ENCODE results near the gene LIMS2. TPM values are rescaled to one million over a fixed set of nuclear protein-coding genes. Genes with fewer than 3 reads are reported as not detected.

The LIMS2 gene
- total and polyA plus RNA-seq, 10 donors = 62.5 to 437 (median 115) TPM

DNA sequence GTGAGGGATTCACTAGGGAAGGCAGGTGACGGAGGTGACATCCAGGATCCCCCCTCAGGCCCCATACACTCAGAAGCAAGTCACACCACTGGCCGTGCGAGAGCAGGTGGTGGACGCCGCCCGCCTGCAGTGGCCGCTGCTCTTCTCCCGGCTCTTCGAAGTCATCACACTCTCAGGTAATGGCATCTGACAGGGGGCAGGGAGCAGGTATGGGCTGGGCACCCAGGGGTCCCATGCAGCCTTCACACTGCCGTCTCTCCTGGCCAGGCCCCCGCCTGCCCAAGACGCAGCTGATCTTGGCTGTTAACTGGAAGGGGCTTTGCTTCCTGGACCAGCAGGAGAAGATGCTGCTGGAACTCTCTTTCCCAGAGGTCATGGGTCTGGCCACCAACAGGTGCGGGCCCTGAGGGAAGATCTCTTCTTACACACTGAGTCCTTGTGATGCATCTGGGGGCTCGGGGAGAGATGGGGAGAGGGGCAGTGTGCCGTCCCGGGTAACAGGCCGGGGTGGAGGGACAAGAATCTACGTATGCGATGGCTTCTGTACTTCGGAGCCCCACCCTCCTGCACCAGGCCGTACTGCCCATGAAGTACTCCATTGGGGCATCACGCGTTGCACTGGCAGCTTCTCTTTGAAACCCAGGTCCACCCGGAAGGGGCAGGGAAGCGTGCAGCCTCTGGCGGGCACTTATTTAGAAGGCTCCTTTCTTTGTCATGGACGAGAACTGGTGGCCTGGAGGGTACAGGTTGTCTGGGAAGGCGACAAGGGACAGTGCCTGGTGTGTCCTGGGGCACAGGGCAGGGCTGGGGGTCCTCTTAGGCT is 48.2 kb downstream of the LIMS2 start:
- WGBS, 5 donors = 84 to 91% (median 90%) methylated on average over 19 to 28 of the region's 28 CpGs
- Histone ChIP-seq H3K9me3 (no peaks in the 10 kb centered on the region), H3K4me3 (no peak overlapping the region), H3K27ac (no peak overlapping the region), H3K4me1 (peaks cover 17 to 94% (median 44%) of the 10 kb centered on the region in 6 donors), H3K36me3 (peaks cover 0 to 63% (median 0%) of the 10 kb centered on the region in 6 donors), H3K27me3 (replicated peaks in 1 of 7) (no peaks in the 10 kb centered on the region)
- peak; percentile 74 for DNase-seq
- intact Hi-C loops (cut with DNase I; ENCODE audit: low total_unique reads) = no loop called here
- no peak for TF ChIP-seq POLR2A (IDR thresholded peaks at IDR 0.05)
- TF ChIP-seq POLR2AphosphoS5 (IDR thresholded peaks at IDR 0.05) = peak in 2 of 3 donors; percentile 5 to 60
- TF ChIP-seq, protein P1, sequence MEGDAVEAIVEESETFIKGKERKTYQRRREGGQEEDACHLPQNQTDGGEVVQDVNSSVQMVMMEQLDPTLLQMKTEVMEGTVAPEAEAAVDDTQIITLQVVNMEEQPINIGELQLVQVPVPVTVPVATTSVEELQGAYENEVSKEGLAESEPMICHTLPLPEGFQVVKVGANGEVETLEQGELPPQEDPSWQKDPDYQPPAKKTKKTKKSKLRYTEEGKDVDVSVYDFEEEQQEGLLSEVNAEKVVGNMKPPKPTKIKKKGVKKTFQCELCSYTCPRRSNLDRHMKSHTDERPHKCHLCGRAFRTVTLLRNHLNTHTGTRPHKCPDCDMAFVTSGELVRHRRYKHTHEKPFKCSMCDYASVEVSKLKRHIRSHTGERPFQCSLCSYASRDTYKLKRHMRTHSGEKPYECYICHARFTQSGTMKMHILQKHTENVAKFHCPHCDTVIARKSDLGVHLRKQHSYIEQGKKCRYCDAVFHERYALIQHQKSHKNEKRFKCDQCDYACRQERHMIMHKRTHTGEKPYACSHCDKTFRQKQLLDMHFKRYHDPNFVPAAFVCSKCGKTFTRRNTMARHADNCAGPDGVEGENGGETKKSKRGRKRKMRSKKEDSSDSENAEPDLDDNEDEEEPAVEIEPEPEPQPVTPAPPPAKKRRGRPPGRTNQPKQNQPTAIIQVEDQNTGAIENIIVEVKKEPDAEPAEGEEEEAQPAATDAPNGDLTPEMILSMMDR (IDR thresholded peaks at IDR 0.05 in 8 of 11, conservative IDR thresholded peaks at IDR 0.05 in 3 of 11) = no peak

DNA sequence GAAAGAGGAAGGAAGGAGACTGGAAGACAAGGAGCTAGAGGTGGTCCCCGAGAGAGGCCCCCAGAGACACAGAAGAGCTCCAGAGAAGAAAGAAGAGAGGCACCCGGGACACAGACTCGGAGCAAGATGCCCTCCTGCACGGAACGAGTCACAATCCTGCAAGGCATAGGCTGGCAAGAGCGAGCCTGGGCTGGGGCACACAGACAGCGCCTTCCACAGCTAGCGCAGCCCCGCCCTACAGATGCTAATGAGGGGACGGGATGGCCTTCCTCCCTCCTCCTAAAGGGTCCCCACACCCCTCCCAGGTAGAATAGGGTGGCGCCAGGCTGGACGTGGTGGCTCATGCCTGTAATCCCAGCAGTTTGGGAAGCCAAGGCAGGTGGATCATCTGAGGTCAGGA is 49.2 kb downstream of the LIMS2 start:
- H3K27ac ChIP-seq = peak overlapping the region in 1 of 8 donors; percentile 16
- no peaks in the 10 kb centered on the region for H3K27me3 ChIP-seq (replicated peaks in 1 of 7)
- intact Hi-C loops (cut with DNase I; ENCODE audit: low total_unique reads) = no loop called here
- peaks cover 7 to 94% (median 38%) of the 10 kb centered on the region in 6 donors for H3K4me1 ChIP-seq
- peak; percentile 72 for DNase-seq
- H3K9me3 ChIP-seq = no peaks in the 10 kb centered on the region
- peaks cover 0 to 58% (median 0%) of the 10 kb centered on the region in 6 donors for H3K36me3 ChIP-seq
- H3K4me3 ChIP-seq = no peak overlapping the region
- 50 to 78% (median 65%) methylated on average over 12 of the region's 12 CpGs for WGBS, 5 donors
- TF ChIP-seq, protein P1 (IDR thresholded peaks at IDR 0.05 in 8 of 11, conservative IDR thresholded peaks at IDR 0.05 in 3 of 11) = no peak
- TF ChIP-seq POLR2AphosphoS5 (IDR thresholded peaks at IDR 0.05) = peak in 1 of 3 donors; percentile 4

DNA sequence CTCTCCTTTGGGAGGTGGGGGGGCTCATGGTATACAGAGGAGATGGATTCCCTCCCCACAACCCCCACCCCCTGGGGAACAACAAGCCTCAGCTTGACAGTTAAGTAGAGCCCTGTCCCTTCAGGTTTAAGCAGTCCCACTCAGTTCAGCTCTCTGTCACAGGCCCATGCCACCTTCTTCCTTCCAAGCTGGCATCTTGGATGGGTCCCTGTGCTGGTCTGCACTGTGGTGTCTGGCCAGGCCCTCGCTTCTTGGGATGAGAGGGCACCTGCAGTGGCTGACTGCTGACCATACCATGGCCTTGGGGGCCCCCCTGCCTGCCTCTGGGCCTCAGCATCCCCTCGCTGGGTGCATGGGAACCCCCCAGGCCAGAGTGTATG is 49.8 kb downstream of the LIMS2 start:
- Histone ChIP-seq H3K27ac (peak overlapping the region in 1 of 8 donors; percentile 16), H3K36me3 (peaks cover 0 to 54% (median 0%) of the 10 kb centered on the region in 6 donors), H3K4me3 (no peak overlapping the region), H3K4me1 (peaks cover 1 to 88% (median 32%) of the 10 kb centered on the region in 6 donors), H3K9me3 (no peaks in the 10 kb centered on the region), H3K27me3 (replicated peaks in 1 of 7) (no peaks in the 10 kb centered on the region)
- intact Hi-C loops (cut with DNase I; ENCODE audit: low total_unique reads) = no loop called here
- TF ChIP-seq POLR2A (IDR thresholded peaks at IDR 0.05) = no peak
- peak; percentile 69 for DNase-seq
- WGBS, 5 donors = 77 to 96% (median 83%) methylated on average over 2 of the region's 2 CpGs

DNA sequence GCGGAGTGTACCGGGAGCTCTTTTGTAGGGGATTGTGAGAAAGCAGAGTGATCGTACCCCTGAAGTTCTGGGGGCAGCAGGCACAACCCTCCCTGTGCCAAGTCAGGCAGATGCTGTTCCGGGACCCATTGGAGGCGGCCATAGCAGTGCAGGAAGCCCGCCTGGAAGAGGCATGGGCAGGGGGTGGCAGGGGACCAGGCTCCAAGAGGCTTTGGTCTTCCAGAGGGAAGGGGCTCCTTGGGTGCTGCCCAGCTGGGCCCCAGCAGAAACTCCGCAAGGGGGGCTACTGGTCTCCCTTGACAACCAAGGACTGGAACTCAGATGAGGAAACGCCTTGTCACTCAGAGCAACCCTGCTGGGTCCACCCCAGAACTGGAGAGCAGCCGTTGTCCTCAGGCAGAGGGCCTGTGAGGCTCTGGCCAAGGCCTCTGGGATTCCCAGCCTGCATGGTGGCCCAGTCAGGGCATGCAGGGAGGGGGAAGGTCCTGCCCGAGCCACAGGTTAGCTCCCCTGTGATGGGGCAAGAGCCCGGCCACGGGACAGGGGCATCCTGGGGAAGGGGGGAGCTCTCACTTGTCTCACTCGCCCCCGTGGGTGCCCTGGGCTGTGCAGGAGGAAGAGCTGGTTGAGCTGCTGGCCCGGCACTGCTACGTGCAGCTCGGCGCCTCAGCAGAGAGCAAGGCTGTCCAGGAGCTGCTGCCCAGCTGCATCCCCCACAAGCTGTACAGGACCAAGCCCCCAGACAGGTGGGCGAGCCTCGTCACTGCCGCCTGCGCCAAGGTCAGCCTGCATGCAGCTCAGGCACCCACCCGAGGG is 50.4 kb downstream of the LIMS2 start:
- H3K4me1 ChIP-seq = peaks cover 0 to 87% (median 28%) of the 10 kb centered on the region in 6 donors
- H3K27ac ChIP-seq = peak overlapping the region in 2 of 8 donors; percentile 16 to 27
- WGBS, 5 donors = 68 to 88% (median 82%) methylated on average over 15 to 23 of the region's 23 CpGs
- TF ChIP-seq POLR2A (IDR thresholded peaks at IDR 0.05) (no peak), POLR2AphosphoS5 (IDR thresholded peaks at IDR 0.05) (peak in 1 of 3 donors; percentile 47)
- TF ChIP-seq, protein P1 (IDR thresholded peaks at IDR 0.05 in 8 of 11, conservative IDR thresholded peaks at IDR 0.05 in 3 of 11) = no peak
- DNase-seq = peak; percentile 78
- H3K27me3 ChIP-seq (replicated peaks in 1 of 7) = no peaks in the 10 kb centered on the region
- intact Hi-C loops (cut with DNase I; ENCODE audit: low total_unique reads) = no loop called here
- no peak overlapping the region for H3K4me3 ChIP-seq
- H3K36me3 ChIP-seq = peaks cover 0 to 54% (median 0%) of the 10 kb centered on the region in 6 donors
- H3K9me3 ChIP-seq = no peaks in the 10 kb centered on the region

Measured in spleen (tissue), 11 donors.